ENCODE results near the gene PLEK. TPM values are rescaled to one million over a fixed set of nuclear protein-coding genes. Genes with fewer than 3 reads are reported as not detected.

The PLEK gene
- total RNA-seq, 1 donor: under 0.01 TPM

DNA sequence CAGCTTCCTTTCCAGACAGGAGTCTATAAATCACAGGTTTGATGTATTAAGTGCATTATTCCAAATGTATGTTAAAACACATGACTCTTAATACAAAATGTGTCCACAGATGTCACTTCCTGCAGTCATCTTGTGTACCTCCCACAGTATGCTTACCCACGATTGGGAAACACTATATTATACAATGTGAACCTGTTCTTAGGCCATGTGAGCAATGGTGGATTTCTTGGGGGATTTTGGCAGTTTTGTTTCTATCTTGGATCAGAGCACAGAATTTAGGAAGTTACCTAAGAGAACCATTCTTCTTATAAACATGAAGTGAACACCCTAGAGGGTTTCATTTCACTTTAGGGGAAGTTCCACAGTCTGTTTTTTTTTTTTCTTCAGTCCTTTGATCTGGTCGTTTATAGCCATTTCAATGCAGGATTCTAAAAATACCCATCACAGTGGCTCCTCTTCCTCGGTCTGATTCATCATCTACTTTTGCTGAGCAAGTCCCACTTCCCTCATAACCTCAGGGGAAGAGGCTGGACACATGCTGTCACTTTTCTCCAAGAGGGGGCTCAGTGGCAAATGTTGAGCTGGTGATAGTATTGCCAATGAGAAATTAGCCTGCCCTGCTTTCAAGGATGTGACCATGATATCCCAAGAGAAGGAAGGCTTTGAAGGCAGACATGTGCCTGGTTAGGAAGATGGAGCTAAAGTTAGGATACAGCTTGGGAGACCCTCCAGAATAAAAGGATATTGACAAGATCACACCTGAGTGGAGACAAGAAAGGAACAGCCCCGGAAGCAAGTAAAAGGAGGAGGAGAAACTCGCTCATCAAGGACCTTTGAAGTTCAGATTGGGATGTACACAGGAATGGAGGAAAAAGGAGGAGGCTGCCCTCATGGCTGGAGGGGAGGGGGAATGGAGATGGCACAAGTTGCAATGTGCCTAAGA, 22.6 kb downstream of the PLEK start:
- H3K4me3 ChIP-seq (ENCODE audit: low read depth, low read length): no peak overlapping the region
- TF ChIP-seq, protein P1, sequence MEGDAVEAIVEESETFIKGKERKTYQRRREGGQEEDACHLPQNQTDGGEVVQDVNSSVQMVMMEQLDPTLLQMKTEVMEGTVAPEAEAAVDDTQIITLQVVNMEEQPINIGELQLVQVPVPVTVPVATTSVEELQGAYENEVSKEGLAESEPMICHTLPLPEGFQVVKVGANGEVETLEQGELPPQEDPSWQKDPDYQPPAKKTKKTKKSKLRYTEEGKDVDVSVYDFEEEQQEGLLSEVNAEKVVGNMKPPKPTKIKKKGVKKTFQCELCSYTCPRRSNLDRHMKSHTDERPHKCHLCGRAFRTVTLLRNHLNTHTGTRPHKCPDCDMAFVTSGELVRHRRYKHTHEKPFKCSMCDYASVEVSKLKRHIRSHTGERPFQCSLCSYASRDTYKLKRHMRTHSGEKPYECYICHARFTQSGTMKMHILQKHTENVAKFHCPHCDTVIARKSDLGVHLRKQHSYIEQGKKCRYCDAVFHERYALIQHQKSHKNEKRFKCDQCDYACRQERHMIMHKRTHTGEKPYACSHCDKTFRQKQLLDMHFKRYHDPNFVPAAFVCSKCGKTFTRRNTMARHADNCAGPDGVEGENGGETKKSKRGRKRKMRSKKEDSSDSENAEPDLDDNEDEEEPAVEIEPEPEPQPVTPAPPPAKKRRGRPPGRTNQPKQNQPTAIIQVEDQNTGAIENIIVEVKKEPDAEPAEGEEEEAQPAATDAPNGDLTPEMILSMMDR (IDR thresholded peaks at IDR 0.05; ENCODE audit: insufficient read depth, low read length): no peak
- DNase-seq (ENCODE audit: low read depth): no peak

DNA sequence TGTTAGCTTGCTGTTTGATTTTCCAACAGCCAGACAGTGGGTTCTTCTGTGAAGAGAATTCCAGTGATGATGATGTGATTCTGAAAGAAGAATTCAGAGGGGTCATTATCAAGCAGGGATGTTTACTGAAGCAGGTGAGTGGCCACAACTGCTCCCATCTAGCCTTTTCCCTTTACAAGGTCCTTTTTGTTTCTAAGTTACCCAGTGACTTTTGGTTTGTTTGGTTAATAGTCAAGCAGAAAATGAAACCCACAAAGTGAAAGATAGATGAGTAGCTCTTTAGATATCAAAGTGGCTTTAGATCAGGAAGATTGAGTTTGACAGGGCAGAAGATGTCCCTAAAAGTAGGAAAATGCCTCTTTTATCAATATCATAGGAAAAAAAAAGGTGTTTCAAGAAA, 23.3 kb downstream of the PLEK start:
- TF ChIP-seq, protein P1 (IDR thresholded peaks at IDR 0.05; ENCODE audit: insufficient read depth, low read length): no peak
- no peak for DNase-seq (ENCODE audit: low read depth)
- H3K4me3 ChIP-seq (ENCODE audit: low read depth, low read length): no peak overlapping the region

DNA sequence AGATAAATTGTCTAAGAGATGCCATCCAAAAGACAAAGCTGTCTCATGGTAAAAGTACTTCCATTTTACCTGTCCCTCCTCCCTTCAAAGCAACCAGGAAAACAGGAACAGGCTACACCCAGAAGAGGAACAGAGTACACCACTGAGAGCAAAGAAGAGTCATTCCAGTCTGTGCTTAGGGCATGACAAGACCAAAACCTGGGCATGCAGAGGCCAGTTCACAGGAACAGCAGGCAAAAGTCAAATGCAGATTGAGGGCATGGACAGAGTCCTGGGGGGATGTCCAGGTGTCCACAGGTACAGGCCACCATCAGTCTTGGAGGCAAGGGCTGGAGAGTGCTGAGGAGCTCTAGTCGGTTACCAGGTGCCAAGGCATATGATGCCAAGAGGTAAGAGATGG, 23.7 kb downstream of the PLEK start:
- TF ChIP-seq, protein P1 (IDR thresholded peaks at IDR 0.05; ENCODE audit: insufficient read depth, low read length): no peak
- H3K4me3 ChIP-seq (ENCODE audit: low read depth, low read length): no peak overlapping the region
- no peak for DNase-seq (ENCODE audit: low read depth)

DNA sequence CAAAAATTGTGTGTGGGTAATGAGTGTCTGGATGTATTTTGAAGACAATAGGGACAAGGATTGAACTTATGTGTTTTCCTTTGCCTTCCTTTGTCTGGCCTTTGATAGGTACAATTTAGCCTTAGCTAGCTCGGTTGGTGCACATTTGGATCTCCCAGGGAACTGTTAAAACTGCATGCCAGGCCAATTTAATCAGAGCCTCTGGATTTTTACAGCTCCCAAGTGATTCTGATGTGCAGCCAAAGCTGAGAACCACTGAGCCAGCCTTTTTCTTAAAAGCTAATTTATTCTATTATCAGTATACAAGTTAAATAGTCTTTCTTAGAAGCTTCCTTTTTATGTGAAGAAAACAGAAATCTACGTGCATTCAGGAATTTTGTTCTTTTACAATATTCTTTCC, 25.0 kb downstream of the PLEK start:
- no peak for DNase-seq (ENCODE audit: low read depth)
- no peak overlapping the region for H3K4me3 ChIP-seq (ENCODE audit: low read depth, low read length)
- TF ChIP-seq, protein P1 (IDR thresholded peaks at IDR 0.05; ENCODE audit: insufficient read depth, low read length): no peak

DNA sequence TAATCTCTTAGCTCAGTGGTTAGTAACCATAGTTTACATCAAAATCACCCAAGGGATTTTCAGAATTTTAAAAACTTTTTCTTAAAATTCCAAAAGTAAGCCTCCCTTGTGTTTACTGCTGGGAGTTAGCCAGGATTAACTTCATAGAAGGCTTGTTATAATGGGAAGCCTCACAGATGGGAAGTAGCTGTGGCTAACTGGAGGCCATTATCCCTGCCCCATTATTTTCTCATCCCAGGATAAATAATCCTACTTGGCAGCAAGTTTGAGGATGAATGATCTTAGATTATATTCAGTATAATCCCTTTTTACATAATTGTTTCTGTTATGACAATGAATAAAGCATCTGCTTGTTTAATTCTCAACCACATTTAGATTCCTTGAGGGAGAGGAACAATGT, 25.5 kb downstream of the PLEK start:
- H3K4me3 ChIP-seq (ENCODE audit: low read depth, low read length): no peak overlapping the region
- TF ChIP-seq, protein P1 (IDR thresholded peaks at IDR 0.05; ENCODE audit: insufficient read depth, low read length): no peak
- no peak for DNase-seq (ENCODE audit: low read depth)

DNA sequence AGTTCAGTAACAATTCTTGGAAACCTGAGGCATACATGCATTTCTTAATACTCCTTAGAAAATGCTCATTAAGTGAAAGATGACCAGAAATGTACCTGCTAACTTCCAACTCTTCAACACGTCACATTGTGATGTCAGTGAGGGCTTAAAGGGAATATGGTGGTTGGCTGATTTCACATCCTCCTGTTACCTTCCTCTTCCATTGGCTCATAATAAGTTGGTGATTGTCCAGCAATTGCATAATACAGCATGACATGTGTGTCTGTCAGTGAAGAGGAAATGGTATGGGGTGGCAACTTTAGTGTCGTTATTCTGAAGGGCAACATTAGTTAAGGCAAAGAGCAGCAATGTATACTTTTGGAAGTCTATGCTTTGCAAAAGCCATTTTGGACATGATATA, 26.0 kb downstream of the PLEK start:
- no peak for DNase-seq (ENCODE audit: low read depth)
- TF ChIP-seq, protein P1 (IDR thresholded peaks at IDR 0.05; ENCODE audit: insufficient read depth, low read length): no peak

More for the DNA sequence above, 26.0 kb downstream of the PLEK start:
- no peak overlapping the region for H3K4me3 ChIP-seq (ENCODE audit: low read depth, low read length)

All from fibroblast of the aortic adventitia (primary cell).